Myocyte (in vitro differentiated cells): ENCODE results near the gene HSP90AB1. TPM values are rescaled to one million over a fixed set of nuclear protein-coding genes. Genes with fewer than 3 reads are reported as not detected.
A peak's percentile ranks its signal among the peaks of the same experiment; 100 is the strongest.
"Not testable (repeated sequence)": the region's sequence is repeated elsewhere in the genome, so short reads cannot be mapped to it uniquely, and the experiment has no call there.

Experiments
- DNase-seq: peaks from one replicate; pipeline ENCODE4 v3.0.0-alpha.2; 2012; ENCODE audit warnings: low read depth
- total RNA-seq: library from RNA; depleted of rRNA; stranded (reverse); fragments of >200 nt; gene quantifications from 2 replicates; pipeline ENCODE4 v1.2.3, GENCODE V29; 2014

Gene HSP90AB1
- total RNA-seq, 1 donor from 2014 or later = 1,588 TPM

DNA sequence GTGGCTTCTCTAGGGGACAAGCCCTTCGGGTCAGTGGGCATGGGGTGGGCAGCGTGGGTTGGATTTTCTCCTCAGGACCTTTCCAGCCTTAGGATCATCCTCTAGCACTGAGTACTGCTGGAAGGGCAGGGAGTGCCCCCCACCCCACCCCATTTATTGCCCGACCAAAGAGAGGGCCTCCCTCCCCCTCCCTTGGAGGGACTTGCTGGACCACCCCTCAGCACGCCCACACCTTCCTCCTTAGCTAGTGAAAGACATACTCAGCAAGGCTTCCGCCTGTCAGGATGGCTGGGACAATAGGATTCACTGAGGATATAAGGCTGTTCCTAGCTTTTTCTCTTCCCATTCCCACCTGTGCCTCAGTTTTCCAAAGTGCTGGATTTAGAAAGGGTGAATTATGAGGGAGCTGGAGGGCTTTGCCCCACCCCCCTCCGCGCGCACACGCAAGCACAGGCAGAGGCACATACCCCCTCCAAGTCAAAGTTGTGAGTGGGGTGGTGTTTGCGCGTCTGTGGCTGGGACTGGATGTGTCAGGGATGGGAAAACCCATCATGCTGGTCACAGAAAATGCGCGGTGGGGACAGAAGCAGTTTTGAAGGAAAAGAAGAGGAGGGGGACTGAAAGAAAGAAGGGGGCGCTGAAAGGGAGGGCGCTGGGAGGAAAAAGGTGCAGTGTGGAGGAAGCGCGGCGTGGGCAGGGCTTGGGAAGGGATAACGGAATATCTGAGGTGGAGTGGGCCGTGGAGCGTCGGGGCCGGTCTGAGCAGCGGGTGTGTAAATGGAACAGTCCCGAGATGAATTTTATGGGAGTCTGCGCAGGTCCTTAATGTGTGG, 24.2 kb upstream of the HSP90AB1 start:
- DNase-seq = no peak

DNA sequence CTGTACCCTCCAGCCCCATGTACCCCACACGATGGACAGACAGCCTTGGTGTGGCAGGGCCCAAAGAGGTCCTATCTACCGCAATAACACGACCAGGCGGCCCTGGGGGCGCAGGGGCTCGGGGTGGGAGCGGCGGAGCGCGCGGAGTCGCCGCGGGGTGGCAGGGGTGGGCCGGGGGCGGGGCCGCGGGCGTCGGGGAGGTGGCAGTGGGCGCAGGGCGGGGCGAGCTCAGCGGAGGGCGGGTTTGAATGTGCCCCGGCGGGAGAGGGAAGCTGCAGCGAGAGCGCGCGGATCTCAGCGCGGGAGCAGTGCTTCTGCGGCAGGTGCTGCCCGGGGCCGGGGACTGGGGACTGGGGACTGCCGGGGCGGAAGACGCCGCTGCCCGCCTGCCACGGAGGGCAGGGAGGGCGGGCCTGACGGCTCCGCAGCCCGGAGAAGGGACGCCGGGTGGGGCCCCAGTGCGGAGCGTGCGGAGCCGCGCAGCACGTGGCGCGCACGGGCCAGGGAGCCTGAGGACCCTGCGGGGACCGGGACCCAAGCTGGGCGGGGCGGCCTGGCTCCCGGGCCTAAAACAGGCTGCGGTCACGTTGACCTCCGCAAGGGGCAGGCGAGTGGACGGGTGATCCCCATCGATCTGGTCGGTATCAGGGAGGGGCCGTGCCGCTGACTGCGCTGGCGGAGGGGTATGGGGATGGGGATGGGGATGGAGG, 23.4 kb upstream of the HSP90AB1 start, which contains the start of gene SLC29A1:
SLC29A1 (plus strand) TSS at position 277 of the 710 bp plus-strand sequence. CDS start 3,719 bp downstream, outside the sequence.
- DNase-seq = peak; percentile 76

DNA sequence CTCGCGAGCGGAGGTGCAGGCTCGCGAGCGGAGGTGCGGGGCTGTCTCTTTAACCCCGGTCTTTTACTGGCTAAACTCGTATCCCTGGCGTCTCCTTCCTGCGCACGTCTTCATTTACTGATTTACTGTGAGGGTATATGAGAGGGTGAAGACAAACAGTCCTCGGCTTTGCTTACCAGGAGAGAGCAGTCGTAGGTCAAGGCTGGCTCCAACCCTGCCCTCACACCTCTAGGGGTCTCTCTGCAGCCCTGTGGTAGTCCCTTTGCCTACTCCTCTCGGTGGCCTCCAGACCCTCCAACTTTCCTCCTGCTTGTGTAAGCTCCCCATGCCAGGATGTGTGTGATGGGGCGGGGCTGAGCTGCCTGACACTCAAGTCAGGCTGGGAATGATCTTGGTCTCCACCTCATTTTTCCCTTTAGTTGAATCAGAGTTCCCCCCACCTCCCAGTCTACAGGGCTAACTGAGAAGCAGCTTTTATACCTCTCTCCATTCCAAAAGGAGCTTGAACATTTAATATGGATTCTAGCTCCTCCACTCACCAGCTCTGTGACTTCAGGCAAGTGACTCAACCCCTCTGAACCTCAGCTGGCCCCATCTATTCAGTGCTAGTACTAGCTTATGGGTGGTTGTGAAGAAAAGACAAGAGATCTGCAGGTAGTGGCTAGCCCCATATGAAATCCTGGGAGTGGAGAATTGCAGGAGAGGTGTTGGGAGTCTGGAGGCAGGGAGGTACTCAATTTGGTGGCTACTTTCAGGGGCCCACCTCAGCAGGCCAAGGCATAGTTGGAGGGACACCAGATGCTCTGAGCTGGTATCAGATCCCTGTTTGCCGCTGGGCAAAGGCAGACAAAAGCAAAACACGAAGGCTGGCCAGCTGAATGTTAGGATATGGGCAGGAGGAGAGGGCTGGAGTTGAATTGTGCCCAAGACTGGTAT, 22.6 kb upstream of the HSP90AB1 start:
- DNase-seq = no peak

DNA sequence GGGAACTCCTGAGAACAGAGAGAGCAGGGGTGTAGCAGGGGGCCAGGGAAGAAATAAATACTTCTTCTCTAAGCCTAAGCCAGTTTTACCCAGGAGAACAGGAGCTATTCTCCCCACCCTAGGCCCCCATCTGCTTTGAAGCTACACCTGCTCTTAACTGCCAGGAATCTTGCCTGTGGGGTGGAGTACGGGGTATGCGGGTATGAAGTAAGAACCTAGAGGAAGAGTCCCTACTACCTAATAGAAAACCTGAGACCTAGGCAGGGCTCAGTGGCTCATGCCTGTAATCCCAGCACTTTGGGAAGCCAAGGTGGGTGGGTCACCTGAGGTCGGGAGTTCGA, 22.0 kb upstream of the HSP90AB1 start:
- no peak for DNase-seq

DNA sequence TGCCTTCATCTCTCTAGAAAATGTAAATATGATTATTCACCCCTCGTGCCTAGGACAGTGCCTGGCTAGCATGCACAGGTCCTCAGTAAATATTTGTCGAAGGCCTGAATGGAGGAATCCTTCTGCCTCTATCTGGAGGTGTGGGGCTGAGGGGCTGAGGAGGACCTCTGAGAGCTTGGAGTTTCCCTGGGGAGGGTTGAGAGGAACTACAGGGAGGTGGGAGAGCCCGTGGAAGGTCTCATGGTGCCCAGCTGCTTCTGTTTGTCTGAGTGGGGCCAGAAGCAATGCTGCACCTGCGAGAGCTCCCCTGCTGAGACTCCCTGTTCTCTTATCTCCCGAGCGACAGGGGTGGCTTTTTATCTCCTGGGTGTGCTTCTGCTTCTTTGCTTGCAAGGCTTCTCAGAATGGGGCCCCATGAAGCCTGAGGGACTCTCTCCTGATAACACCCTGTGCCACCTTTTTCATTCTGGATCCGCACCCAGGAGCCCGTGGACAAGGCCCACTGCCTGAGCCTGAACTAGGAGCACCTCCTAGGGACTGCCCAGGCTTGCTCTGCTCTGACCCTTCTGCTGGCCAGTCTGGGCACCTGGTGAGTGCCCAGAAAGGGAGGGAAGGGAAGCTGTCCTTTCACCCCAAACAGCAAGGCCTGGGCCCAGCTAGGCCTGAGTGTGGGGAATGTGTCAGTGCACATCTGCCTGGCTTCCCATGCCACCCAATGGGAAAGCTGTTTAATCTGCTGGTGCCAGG, 21.1 kb upstream of the HSP90AB1 start:
- DNase-seq = no peak

DNA sequence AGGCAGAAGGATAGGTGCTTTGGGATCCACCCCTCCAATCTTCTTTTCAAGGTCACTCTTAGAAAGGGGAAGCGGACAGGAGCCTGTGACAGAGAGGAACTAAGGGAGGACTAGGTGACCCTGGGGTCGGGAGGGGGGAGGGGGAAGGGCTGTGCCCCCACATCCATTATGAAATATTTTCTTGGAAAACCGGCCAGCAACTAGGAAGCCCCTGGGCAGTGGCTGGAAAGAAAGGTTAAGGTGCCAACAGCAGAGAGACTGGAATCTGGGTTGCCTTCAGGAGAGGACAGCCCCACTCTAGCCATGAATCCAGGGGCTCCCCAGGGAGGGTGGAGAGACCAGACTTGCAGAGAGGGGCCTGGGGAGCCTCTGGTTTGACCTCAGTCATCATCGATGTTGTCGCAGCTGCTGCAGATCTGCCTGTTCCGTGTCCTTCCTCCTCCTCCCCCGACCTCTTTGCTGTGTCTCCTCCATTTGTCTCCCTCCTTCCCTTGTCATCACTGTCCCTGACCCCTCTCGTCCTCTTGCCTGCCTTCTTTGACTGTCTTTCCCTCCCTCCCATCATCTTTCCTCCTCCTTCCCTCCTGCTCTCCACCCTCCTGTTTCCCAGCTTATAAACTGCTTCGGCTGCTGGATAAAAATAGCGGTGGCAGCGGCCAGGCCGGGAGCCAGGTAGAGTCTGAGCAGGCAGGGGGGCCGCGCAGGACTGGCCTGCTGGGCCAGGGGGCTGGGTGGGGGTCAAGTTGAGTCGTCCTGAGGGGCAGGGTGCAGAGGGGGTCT, 20.3 kb upstream of the HSP90AB1 start:
- DNase-seq = no peak

DNA sequence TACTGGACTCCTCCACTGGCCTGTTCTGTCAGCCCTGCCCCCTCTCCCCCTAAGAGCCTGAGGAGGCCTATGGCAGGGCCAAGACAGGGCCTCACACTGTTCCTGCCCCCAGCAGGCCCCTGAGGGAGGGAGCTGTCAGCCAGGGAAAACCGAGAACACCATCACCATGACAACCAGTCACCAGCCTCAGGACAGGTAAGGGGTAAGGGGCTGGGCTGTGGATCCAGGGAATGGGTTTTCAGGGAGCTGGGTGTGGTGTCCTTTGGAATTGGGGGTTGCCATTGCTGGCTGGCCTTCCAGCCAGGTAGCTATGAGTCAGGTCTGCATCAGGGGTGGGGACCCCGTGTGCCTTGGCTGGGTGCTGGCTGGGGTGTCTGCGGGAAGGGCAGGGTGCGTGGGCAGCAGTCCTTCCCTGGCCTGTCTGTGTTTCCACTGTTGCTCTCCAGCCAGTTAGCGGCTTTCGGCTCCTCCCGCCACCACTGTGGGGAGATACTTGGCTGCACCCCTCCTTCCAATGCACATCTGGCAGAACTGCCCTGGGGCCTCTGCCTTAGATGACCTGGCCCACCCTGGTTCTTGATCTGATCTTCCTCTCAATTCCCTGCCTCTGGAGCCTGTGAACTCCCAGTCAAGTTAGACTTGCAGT, 19.6 kb upstream of the HSP90AB1 start:
- DNase-seq = no peak

DNA sequence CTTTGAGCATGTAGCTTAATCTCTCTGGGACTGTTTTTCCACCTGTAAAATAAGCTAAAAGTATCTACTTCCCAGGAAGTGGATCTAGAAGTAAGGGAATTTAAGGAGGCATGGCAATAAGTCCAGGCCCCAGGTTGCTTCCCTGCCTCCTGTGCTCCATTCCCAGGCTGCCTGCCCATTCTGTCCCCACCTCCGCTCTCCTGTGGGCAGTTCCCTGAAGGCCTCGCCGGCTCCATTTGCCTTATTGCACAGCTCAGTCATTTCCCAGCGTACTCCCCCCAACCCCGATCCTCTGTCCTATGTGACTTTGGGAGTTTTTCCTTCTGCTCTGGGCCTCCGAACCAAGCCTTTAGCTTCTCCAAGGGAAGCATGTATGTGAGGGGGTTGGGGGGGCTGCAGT, 18.9 kb upstream of the HSP90AB1 start:
- DNase-seq = no peak

DNA sequence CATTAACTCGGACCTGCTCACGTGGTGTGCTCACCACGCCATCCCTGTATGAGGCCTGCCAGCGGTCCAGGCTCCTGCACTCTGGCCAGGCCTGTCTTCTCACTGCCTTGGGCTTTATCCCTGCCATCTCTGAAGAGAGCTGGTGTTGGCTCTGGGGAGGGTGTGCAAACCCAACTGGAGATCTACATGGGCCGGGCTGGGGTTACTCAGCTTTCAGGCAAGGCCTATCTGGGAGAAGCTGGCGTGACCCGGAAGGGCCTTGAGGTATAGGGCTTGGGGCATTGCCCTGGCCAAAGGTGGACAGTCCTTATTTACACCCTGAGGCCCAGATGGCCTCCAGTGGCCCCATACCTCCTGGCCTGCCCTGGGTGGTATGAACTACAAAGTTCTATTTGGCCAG, 18.5 kb upstream of the HSP90AB1 start:
- no peak for DNase-seq

DNA sequence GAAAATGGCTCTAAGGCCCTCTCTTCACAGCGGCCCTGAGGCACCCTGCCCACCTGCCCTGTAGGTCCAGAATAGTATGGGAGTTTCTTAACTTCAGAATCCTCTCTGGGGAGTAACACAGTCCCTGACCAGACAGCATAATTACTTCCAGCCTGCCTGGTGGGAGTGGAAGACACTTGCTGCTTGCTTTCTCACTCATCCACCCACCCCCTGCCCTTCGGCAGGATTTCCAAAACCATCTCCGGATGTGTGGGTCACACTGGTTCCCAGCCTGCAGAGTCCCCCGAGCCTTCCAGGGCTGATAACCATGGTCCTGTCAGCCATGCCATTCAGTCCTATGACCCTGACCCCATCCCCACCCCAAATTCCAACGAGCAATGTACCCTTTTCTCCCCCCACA, 18.1 kb upstream of the HSP90AB1 start:
- DNase-seq = no peak

DNA sequence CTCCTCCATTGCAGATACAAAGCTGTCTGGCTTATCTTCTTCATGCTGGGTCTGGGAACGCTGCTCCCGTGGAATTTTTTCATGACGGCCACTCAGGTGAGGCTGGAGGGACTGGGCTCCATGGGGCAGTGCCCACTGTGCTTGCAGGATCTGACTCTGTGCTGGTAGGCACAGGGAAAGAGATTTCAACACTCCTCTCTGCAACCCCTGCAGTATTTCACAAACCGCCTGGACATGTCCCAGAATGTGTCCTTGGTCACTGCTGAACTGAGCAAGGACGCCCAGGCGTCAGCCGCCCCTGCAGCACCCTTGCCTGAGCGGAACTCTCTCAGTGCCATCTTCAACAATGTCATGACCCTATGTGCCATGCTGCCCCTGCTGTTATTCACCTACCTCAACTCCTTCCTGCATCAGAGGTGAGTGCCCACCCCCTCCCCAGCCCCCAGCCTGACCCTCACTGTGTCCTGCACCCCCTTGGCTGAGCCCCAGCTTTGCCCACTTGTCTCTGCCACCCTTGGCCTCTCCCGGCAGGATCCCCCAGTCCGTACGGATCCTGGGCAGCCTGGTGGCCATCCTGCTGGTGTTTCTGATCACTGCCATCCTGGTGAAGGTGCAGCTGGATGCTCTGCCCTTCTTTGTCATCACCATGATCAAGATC, 17.4 kb upstream of the HSP90AB1 start:
- DNase-seq = no peak

DNA sequence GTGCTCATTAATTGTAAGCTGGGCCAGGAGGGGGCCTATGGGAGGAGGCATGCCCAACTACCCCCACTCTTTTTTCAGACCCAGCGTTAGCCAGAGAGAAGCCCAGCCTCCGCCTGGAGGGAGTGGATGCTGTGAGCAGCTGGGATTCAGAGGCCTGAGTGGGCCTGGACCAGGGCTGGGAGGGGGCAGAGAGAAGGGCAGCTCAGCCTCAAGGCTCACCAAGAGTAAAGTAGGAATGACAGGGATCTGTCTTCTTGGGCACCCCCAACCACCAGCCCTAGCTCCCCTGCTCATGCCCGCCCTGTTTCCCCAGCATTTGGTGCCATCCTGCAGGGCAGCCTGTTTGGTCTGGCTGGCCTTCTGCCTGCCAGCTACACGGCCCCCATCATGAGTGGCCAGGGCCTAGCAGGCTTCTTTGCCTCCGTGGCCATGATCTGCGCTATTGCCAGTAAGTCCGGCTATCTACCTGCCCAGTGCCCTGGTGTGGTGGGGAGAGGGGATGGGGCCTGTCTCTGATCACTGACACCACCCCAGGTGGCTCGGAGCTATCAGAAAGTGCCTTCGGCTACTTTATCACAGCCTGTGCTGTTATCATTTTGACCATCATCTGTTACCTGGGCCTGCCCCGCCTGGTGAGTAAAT, 16.7 kb upstream of the HSP90AB1 start:
- no peak for DNase-seq

DNA sequence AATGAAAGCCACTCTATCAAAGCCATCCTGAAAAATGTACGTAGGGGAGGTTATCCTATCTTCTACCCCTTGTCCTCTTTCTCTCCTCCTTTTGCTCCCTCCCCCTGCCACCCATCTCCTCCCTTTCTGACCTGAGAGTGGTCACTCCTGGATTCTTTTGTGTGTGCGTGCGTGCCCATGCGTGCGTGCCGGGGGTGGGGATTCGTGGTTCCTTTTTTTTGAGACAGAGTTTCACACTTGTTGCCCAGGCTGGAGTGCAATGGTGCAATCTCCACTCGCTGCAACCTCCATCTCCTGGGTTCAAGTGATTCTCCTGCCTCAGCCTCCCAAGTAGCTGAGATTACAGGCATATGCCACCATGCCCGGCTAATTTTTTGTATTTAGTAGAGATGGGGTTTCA, 15.5 kb upstream of the HSP90AB1 start:
- not testable (repeated sequence) for DNase-seq

DNA sequence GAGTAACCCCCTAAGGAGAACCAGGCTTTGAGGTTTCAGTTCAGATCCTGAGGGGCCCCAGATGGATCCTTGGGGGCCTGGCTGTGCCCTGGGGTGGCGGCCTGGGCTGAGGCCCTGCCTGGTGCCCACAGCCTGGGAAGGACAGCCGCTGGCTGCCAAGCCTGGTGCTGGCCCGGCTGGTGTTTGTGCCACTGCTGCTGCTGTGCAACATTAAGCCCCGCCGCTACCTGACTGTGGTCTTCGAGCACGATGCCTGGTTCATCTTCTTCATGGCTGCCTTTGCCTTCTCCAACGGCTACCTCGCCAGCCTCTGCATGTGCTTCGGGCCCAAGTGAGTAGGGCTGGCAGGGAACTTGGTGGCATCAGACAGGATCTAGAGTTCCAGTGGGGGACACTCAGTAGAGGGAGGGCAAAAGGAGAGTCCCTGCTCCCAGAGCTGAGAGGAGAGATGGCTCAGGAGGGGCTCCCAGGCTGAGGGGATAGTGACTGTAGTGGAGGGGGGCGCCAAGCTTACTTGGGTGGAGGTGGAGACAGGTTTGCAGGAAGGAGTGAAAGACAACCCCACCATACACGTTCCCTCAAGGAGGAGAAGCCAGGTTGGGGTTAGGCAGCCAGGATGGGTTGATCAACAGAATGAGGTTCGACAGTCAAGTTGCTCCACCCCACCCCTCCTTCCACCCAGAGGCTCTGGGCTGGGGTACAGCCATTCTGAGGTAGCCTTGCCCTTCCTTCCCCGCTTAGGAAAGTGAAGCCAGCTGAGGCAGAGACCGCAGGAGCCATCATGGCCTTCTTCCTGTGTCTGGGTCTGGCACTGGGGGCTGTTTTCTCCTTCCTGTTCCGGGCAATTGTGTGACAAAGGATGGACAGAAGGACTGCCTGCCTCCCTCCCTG, 14.0 kb upstream of the HSP90AB1 start:
- no peak for DNase-seq

DNA sequence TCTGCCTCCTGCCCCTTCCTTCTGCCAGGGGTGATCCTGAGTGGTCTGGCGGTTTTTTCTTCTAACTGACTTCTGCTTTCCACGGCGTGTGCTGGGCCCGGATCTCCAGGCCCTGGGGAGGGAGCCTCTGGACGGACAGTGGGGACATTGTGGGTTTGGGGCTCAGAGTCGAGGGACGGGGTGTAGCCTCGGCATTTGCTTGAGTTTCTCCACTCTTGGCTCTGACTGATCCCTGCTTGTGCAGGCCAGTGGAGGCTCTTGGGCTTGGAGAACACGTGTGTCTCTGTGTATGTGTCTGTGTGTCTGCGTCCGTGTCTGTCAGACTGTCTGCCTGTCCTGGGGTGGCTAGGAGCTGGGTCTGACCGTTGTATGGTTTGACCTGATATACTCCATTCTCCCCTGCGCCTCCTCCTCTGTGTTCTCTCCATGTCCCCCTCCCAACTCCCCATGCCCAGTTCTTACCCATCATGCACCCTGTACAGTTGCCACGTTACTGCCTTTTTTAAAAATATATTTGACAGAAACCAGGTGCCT, 13.3 kb upstream of the HSP90AB1 start:
- no peak for DNase-seq

DNA sequence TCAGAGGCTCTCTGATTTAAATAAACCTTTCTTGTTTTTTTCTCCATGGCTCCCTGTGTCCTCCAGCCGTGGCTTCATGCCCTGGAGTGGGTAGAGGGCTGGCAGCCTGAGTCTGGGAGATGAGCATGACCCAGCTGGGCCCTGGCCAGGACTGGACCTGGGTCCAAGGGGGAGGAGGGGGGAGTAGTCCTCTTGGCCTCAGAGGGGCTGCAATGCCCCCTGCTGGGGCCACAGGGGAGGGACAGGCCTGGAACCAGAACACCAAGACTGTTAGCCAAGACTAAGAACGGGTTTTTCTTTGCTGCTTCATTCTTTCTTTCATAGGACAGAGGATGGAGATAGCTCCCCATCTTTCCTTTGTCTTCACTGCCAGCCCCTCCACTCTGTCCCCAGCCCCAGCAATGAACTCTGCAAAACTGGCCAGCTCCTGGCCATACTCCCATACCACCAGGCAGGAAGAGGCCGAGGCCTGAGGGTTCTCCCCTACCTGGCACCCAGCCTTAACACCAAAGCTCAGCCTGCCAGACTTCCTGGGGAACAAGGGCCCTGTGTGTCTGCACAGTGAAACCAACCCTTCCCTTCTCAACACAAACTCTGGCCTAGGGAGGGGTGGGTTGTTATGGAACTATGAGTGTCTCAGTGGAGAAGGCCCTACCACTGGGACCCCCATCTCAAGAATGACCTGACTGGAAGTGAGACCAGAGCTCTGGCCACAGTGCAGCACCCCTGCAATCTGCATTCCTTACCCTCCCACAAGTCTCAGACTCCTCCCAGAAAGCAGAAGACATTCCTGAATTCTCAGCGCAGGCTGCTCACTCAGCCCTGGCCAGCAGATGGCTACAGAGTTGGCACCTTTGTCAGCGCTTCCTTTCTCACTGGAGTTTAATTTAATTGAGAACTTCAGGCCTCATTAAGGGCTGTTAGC, 12.5 kb upstream of the HSP90AB1 start:
- DNase-seq = peak; percentile 85
